ENCODE results near the gene SLC35B4. TPM values are rescaled to one million over a fixed set of nuclear protein-coding genes. Genes with fewer than 3 reads are reported as not detected.

The SLC35B4 gene
- total RNA-seq, 2 donors from 2014 or later = 6.2 to 7.5 TPM

DNA sequence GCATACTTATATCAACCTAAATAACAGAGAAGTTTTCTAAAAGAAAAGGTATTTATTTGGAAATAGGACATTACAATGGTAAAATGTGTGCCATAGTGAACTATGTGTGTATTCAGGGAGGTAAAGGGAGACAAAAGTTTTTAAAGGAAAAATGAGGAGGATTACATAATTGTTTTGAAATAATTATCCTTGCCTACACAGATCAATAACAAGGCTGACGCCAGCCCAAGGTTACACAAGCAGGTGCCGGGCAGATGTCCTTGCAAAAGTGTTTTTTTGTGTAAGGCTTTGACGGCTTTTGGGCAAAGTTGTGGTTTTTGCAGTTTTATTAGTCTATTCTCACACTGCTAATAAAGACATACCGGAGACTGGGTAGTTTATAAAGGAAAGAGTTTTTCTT lies 22.7 kb upstream of the SLC35B4 start:
- Histone ChIP-seq H3K4me3 (no peak overlapping the region), H3K9ac (ENCODE audit: low read depth in 2 of 2, low read length in 2 of 2) (no peak overlapping the region), H3K27me3 (no peaks in the 10 kb centered on the region), H3K4me1 (no peaks in the 10 kb centered on the region), H3K9me3 (no peaks in the 10 kb centered on the region), H3K36me3 (no peaks in the 10 kb centered on the region), H3K27ac (no peak overlapping the region)
- no peak for DNase-seq
- no peak for TF ChIP-seq CTCF (IDR thresholded peaks at IDR 0.05)
- intact Hi-C loops (cut with DNase I) = no loop called here

DNA sequence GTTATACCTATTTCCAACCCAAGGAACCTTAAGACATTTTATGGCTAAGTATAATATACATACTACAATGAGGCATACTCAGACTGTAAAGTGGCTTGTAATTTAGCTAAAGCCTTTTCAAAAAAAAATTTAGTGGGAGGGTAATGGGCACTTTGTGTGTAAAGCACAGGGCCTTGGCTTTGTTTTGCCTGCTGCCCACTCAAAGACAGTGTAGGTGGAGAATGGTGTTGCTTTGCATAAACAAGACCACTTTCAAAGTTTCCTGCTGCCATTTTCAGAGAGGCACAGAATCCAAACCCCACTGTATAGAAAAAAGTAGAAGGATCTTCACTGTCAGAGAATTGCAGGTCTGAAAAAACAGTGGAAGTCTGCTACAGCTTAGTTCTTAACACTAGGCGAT lies 21.2 kb upstream of the SLC35B4 start:
- H3K36me3 ChIP-seq = no peaks in the 10 kb centered on the region
- no peak overlapping the region for H3K9ac ChIP-seq (ENCODE audit: low read depth in 2 of 2, low read length in 2 of 2)
- intact Hi-C loops (cut with DNase I) = no loop called here
- H3K4me1 ChIP-seq = no peaks in the 10 kb centered on the region
- H3K9me3 ChIP-seq = no peaks in the 10 kb centered on the region
- no peak overlapping the region for H3K27ac ChIP-seq
- TF ChIP-seq CTCF (IDR thresholded peaks at IDR 0.05) = no peak
- H3K27me3 ChIP-seq = no peaks in the 10 kb centered on the region
- DNase-seq = no peak
- no peak overlapping the region for H3K4me3 ChIP-seq

- no peak for TF ChIP-seq CTCF (IDR thresholded peaks at IDR 0.05)
- H3K4me1 ChIP-seq = no peaks in the 10 kb centered on the region
- DNase-seq = no peak
- H3K27me3 ChIP-seq = no peaks in the 10 kb centered on the region
- H3K27ac ChIP-seq = no peak overlapping the region
- H3K9ac ChIP-seq (ENCODE audit: low read depth in 2 of 2, low read length in 2 of 2) = no peak overlapping the region
- H3K9me3 ChIP-seq = no peaks in the 10 kb centered on the region
- no peaks in the 10 kb centered on the region for H3K36me3 ChIP-seq
- no peak overlapping the region for H3K4me3 ChIP-seq
- intact Hi-C loops (cut with DNase I) = no loop called here
Observed at GRCh38 chr7:134334408-134334807, 17.7 kb upstream of the SLC35B4 start.

GRCh38 chr7:134333943-134334342 lies 17.2 kb upstream of the SLC35B4 start:
- Histone ChIP-seq H3K27ac (no peak overlapping the region), H3K9me3 (no peaks in the 10 kb centered on the region), H3K36me3 (no peaks in the 10 kb centered on the region), H3K27me3 (no peaks in the 10 kb centered on the region), H3K4me3 (no peak overlapping the region), H3K9ac (ENCODE audit: low read depth in 2 of 2, low read length in 2 of 2) (no peak overlapping the region), H3K4me1 (no peaks in the 10 kb centered on the region)
- DNase-seq = no peak
- intact Hi-C loops (cut with DNase I) = no loop called here
- no peak for TF ChIP-seq CTCF (IDR thresholded peaks at IDR 0.05)

DNA sequence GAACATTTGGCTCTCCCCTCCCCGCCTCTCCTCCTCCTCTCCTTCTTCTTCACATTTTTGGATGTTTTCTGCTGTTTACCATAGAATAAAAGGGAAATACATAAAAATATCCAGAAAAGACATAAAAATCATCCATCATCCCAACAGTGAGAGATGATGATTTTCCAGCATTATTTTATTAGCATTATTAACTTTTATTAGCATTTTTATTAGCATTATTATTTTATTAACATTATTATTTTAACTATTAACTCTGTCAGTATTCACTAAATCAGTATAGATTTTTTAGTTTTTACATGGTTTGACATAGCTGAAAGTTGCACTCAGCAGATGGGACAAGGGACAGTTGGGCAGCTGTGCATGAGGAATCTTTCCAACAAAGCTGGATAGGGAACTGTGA lies 16.2 kb upstream of the SLC35B4 start:
- intact Hi-C loops (cut with DNase I) = no loop called here
- Histone ChIP-seq H3K4me1 (no peaks in the 10 kb centered on the region), H3K9ac (ENCODE audit: low read depth in 2 of 2, low read length in 2 of 2) (no peak overlapping the region), H3K4me3 (no peak overlapping the region), H3K36me3 (no peaks in the 10 kb centered on the region), H3K9me3 (no peaks in the 10 kb centered on the region), H3K27ac (no peak overlapping the region), H3K27me3 (no peaks in the 10 kb centered on the region)
- no peak for TF ChIP-seq CTCF (IDR thresholded peaks at IDR 0.05)
- no peak for DNase-seq

DNA sequence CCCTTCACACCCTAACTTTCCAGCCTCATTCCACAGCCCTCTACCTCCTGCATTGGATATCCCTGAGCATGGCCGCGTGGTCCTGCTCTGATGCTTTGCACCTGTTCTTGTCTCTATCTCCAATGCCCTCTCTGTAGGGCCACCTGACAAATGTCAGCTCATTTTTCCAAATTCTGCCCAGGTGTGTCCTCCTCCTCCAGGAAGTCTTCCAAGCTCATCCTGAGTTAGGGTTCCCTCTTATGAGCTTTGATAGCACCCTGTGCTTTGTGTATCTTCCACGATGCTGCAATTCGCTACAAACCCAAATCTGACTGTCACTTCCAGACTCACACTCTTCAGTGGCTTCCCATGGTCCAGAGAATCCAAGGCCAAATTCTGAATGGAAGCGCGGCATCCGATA lies 14.7 kb upstream of the SLC35B4 start:
- no peak for TF ChIP-seq CTCF (IDR thresholded peaks at IDR 0.05)
- no peak overlapping the region for H3K27ac ChIP-seq
- H3K4me3 ChIP-seq = no peak overlapping the region
- no peaks in the 10 kb centered on the region for H3K27me3 ChIP-seq
- H3K9me3 ChIP-seq = no peaks in the 10 kb centered on the region
- no peak overlapping the region for H3K9ac ChIP-seq (ENCODE audit: low read depth in 2 of 2, low read length in 2 of 2)
- H3K4me1 ChIP-seq = no peaks in the 10 kb centered on the region
- intact Hi-C loops (cut with DNase I) = no loop called here
- no peaks in the 10 kb centered on the region for H3K36me3 ChIP-seq
- DNase-seq = no peak
